SK-N-SH treated with all-trans-retinoic acid at 6 μM for 48 hours (cell line): ENCODE measurements around the gene PPP1R1C.

Source experiments
- ATAC-seq: fragments of 200-7000 bp; cut with Tn5 transposase; 3 replicates; pipeline ENCODE4 v1.9.1; 2020; ENCODE audit warnings: mild to moderate bottlenecking, moderate library complexity
- ARNTL ChIP-seq: fragments of 450-650 bp; formaldehyde crosslinking; IDR thresholded peaks from 2 replicates; pipeline ENCODE4 v1.5.0; 2020; ENCODE audit warnings: low read depth, mild to moderate bottlenecking, moderate library complexity, borderline replicate concordance
- CSDC2 ChIP-seq: fragments of 250-450 bp; sonication (Bioruptor Pico); IDR thresholded peaks from 2 replicates; pipeline ENCODE4 v1.5.0; 2020; ENCODE audit warnings: mild to moderate bottlenecking, moderate library complexity
- ESRRG ChIP-seq: fragments of 250-450 bp; sonication (Bioruptor Pico); IDR thresholded peaks from 2 replicates; pipeline ENCODE4 v1.6.1; 2021; ENCODE audit warnings: mild to moderate bottlenecking
- GLIS3 ChIP-seq: fragments of 250-450 bp; sonication (Bioruptor Pico); IDR thresholded peaks from 2 replicates; pipeline ENCODE4 v1.5.0; 2020; ENCODE audit warnings: mild to moderate bottlenecking, moderate library complexity
- ISL1 ChIP-seq: fragments of 250-450 bp; sonication (Bioruptor Pico); IDR thresholded peaks from 2 replicates; pipeline ENCODE4 v2.1.2; 2022; ENCODE audit warnings: mild to moderate bottlenecking, moderate library complexity
- OSR1 ChIP-seq: fragments of 250-450 bp; sonication (Bioruptor Pico); IDR thresholded peaks from 2 replicates; pipeline ENCODE4 v1.8.0; 2022; ENCODE audit warnings: moderate library complexity, mild to moderate bottlenecking, inconsistent platforms
- PPARA ChIP-seq: fragments of 250-450 bp; sonication (Bioruptor Pico); IDR thresholded peaks from 2 replicates; pipeline ENCODE4 v1.5.0; 2020; ENCODE audit warnings: mild to moderate bottlenecking, borderline replicate concordance
- SNAI2 ChIP-seq: fragments of 250-450 bp; sonication (Bioruptor Pico); IDR thresholded peaks from 2 replicates; pipeline ENCODE4 v1.5.0; 2020; ENCODE audit warnings: mild to moderate bottlenecking, moderate library complexity
- TCF4 ChIP-seq: fragments of 250-450 bp; sonication (Bioruptor Pico); IDR thresholded peaks from 2 replicates; pipeline ENCODE4 v1.8.0; 2021; ENCODE audit warnings: mild to moderate bottlenecking, moderate library complexity, borderline replicate concordance
- TOX ChIP-seq: fragments of 250-450 bp; sonication (Bioruptor Pico); IDR thresholded peaks from 2 replicates; pipeline ENCODE4 v1.8.0; 2021; ENCODE audit warnings: mild to moderate bottlenecking, moderate library complexity, borderline replicate concordance
- ZC3H10 ChIP-seq: fragments of 250-450 bp; sonication (Bioruptor Pico); IDR thresholded peaks from 2 replicates; pipeline ENCODE4 v1.5.1; 2021; ENCODE audit warnings: mild to moderate bottlenecking, moderate library complexity
- ZFP3 ChIP-seq: fragments of 250-450 bp; sonication (Bioruptor Pico); IDR thresholded peaks from 2 replicates; pipeline ENCODE4 v1.5.0; 2020; ENCODE audit warnings: mild to moderate bottlenecking, moderate library complexity
- ZNF565 ChIP-seq: fragments of 450-650 bp; formaldehyde crosslinking; conservative IDR thresholded peaks from 2 replicates; pipeline ENCODE4 v1.5.0; 2020; ENCODE audit warnings: low read depth, mild to moderate bottlenecking, moderate library complexity
- ZNF8 ChIP-seq: fragments of 450-650 bp; formaldehyde crosslinking; IDR thresholded peaks from 2 replicates; pipeline ENCODE4 v1.5.0; 2020; ENCODE audit warnings: mild to moderate bottlenecking, moderate library complexity
- TF ChIP-seq, protein P1 (sequence below): fragments of 250-450 bp; sonication (Bioruptor Pico); IDR thresholded peaks from 2 replicates; pipeline ENCODE4 v1.5.1; 2021; ENCODE audit warnings: mild to moderate bottlenecking, moderate library complexity
- TF ChIP-seq, protein P2 (sequence below): fragments of 250-450 bp; sonication (Bioruptor Pico); IDR thresholded peaks from 2 replicates; pipeline ENCODE4 v1.5.0; 2020; ENCODE audit warnings: mild to moderate bottlenecking, moderate library complexity
- TF ChIP-seq, protein P3 (sequence below): fragments of 250-450 bp; sonication (Bioruptor Pico); IDR thresholded peaks from 2 replicates; pipeline ENCODE4 v1.8.0; 2021; ENCODE audit warnings: low read depth, mild to moderate bottlenecking, moderate library complexity, borderline replicate concordance
- TF ChIP-seq, protein P4 (sequence below): fragments of 250-450 bp; sonication (Bioruptor Pico); IDR thresholded peaks from 2 replicates; pipeline ENCODE4 v1.8.0; 2020; ENCODE audit warnings: mild to moderate bottlenecking, moderate library complexity, borderline replicate concordance

PPP1R1C gene

DNA sequence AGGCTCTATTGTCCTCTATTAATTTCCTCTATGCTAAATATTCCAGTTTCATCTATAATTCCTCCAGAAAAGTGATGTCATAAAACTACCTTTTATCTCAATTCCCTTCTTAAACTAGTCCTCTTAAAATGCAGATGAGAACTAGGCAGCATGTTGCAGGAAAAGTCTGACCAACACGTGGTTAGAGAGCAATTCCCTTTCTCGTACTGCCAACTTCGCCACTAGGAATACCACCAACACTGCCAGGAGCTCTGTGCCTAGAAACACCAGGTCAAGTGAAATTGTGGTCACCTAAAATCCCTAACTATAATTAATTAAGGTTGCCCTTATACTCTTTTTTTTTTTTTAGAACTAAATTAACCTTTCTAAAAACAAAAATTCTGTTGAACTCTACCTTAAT is 127.7 kb downstream of the PPP1R1C start (continued):
- TF ChIP-seq, protein P1, sequence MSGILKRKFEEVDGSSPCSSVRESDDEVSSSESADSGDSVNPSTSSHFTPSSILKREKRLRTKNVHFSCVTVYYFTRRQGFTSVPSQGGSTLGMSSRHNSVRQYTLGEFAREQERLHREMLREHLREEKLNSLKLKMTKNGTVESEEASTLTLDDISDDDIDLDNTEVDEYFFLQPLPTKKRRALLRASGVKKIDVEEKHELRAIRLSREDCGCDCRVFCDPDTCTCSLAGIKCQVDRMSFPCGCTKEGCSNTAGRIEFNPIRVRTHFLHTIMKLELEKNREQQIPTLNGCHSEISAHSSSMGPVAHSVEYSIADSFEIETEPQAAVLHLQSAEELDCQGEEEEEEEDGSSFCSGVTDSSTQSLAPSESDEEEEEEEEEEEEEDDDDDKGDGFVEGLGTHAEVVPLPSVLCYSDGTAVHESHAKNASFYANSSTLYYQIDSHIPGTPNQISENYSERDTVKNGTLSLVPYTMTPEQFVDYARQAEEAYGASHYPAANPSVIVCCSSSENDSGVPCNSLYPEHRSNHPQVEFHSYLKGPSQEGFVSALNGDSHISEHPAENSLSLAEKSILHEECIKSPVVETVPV (CRISPR knock-in tag), result no peak
- no peak for TF ChIP-seq ESRRG (CRISPR knock-in tag)
- TF ChIP-seq GLIS3 (CRISPR knock-in tag), result no peak
- TF ChIP-seq ZFP3, result no peak
- no peak for TF ChIP-seq PPARA (CRISPR knock-in tag)
- no peak for TF ChIP-seq CSDC2

DNA sequence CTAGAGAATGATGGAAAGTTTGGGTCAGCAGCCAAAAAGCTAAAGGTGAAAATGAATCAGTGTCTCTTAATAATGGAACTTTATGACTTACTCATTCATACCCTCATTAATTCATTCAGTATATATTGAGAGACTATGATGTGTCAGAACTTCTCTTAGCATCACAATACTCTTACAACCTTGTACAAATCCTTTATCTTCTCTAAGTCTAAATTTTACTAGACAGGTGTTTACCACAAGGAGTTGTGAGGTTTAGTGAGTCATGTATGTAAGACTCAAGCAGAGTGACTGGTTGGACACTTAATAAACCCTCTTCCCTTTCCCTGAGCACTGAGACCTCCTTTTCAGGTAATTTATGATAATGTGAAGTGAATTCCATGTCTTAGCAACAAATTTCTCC is 129.6 kb downstream of the PPP1R1C start:
- TF ChIP-seq ISL1 (no peak), TOX (no peak), GLIS3 (CRISPR knock-in tag) (no peak), OSR1 (CRISPR knock-in tag) (no peak), PPARA (CRISPR knock-in tag) (no peak), ARNTL (no peak), ESRRG (CRISPR knock-in tag) (no peak), ZNF565 (no peak), ZFP3 (no peak), TCF4 (no peak), ZNF8 (CRISPR knock-in tag) (no peak)
- TF ChIP-seq, protein P2, sequence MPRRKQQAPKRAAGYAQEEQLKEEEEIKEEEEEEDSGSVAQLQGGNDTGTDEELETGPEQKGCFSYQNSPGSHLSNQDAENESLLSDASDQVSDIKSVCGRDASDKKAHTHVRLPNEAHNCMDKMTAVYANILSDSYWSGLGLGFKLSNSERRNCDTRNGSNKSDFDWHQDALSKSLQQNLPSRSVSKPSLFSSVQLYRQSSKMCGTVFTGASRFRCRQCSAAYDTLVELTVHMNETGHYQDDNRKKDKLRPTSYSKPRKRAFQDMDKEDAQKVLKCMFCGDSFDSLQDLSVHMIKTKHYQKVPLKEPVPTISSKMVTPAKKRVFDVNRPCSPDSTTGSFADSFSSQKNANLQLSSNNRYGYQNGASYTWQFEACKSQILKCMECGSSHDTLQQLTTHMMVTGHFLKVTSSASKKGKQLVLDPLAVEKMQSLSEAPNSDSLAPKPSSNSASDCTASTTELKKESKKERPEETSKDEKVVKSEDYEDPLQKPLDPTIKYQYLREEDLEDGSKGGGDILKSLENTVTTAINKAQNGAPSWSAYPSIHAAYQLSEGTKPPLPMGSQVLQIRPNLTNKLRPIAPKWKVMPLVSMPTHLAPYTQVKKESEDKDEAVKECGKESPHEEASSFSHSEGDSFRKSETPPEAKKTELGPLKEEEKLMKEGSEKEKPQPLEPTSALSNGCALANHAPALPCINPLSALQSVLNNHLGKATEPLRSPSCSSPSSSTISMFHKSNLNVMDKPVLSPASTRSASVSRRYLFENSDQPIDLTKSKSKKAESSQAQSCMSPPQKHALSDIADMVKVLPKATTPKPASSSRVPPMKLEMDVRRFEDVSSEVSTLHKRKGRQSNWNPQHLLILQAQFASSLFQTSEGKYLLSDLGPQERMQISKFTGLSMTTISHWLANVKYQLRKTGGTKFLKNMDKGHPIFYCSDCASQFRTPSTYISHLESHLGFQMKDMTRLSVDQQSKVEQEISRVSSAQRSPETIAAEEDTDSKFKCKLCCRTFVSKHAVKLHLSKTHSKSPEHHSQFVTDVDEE (CRISPR knock-in tag), result no peak
- TF ChIP-seq, protein P3, sequence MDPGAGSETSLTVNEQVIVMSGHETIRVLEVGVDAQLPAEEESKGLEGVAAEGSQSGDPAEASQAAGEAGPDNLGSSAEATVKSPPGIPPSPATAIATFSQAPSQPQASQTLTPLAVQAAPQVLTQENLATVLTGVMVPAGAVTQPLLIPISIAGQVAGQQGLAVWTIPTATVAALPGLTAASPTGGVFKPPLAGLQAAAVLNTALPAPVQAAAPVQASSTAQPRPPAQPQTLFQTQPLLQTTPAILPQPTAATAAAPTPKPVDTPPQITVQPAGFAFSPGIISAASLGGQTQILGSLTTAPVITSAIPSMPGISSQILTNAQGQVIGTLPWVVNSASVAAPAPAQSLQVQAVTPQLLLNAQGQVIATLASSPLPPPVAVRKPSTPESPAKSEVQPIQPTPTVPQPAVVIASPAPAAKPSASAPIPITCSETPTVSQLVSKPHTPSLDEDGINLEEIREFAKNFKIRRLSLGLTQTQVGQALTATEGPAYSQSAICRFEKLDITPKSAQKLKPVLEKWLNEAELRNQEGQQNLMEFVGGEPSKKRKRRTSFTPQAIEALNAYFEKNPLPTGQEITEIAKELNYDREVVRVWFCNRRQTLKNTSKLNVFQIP (CRISPR knock-in tag), result no peak
- TF ChIP-seq, protein P1 (CRISPR knock-in tag), result no peak
- no peak for ATAC-seq

DNA sequence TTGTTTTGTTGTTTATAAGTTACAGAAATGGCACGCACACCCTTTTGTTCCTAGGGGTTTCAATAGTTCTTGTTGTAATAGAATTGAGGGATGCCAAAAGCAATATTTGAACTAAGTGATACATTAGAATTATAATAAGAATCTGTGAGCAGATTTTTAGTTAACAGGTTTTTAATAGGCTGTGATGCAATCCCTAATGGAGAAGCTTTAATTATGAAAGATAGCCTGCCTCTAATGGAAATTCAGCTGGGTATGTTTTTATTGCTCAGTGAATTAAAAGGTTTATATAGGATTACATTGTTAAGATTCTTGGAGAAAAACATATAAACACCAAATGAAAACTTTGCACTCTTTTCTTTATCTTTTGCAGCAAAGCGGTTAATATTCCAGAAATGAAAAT is 131.1 kb downstream of the PPP1R1C start:
- no peak for ATAC-seq
- TF ChIP-seq, protein P2 (CRISPR knock-in tag), result no peak
- peak; percentile 73 for TF ChIP-seq ISL1

DNA sequence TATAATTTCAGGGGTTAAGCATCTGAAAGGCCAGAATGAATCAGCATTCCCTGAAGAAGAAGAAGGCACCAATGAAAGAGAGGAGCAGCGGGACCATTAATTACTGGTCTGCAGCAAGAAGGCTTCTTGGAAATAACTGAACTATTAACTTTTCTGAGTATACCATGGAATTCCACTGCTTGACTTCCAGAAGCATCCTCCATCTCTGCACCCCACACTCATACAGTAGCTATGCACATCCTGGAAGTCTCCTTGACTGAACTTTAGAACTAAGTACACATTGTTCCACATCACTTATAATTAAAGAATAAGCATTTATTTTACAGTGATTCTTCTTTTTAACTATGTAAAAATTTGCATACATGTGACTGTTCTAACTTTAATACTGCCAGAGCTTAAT is 131.5 kb downstream of the PPP1R1C start:
- ATAC-seq, result no peak
- TF ChIP-seq, protein P2 (CRISPR knock-in tag), result no peak
- TF ChIP-seq ZNF565 (no peak), TCF4 (no peak), SNAI2 (CRISPR knock-in tag) (no peak), ZFP3 (no peak), GLIS3 (CRISPR knock-in tag) (no peak), ZC3H10 (CRISPR knock-in tag) (no peak), PPARA (CRISPR knock-in tag) (no peak)
- TF ChIP-seq, protein P4, sequence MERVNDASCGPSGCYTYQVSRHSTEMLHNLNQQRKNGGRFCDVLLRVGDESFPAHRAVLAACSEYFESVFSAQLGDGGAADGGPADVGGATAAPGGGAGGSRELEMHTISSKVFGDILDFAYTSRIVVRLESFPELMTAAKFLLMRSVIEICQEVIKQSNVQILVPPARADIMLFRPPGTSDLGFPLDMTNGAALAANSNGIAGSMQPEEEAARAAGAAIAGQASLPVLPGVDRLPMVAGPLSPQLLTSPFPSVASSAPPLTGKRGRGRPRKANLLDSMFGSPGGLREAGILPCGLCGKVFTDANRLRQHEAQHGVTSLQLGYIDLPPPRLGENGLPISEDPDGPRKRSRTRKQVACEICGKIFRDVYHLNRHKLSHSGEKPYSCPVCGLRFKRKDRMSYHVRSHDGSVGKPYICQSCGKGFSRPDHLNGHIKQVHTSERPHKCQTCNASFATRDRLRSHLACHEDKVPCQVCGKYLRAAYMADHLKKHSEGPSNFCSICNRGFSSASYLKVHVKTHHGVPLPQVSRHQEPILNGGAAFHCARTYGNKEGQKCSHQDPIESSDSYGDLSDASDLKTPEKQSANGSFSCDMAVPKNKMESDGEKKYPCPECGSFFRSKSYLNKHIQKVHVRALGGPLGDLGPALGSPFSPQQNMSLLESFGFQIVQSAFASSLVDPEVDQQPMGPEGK (CRISPR knock-in tag), result no peak
